Measurements from ENCODE around the gene THYN1.
"Not testable (repeated sequence)": the region's sequence is repeated elsewhere in the genome, so short reads cannot be mapped to it uniquely, and the experiment has no call there.

The THYN1 gene

DNA sequence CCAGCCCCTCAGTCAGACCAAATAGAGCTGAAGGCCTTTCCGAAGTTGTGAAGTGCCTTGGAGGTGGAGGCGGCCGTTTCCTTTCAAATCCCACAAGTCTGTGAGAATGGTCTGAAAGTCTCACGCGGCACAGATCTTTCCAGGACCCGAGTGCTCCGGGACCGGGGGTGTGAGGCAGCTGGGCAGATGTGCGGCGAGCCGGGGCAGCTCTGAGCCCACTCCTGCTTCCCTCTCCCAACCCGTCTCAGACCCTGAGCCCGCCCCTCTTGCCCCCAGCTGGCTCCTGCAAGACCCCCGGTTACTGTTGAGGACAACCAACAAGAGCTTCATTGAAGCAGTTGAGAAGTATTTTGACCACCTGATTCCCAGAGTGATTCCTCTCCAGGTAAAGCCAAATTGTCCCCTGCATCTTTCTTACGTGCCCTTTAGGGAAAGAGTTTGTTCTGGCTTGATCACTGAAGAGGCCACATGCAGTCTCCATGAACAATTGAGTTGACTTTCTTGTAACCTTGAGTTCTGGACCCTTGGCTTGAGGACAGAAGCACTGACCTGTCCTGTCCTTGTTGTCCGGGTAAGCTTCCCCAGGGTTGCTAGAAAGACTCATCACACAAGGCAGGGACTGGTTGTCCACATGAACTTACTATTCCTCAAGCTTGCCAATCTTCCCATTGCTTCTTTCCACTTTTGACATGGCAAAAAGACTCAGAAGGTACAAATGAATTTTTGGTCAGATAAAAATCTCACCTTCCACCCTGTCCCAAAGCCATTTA is 30.5 kb upstream of the THYN1 start:
- Histone ChIP-seq H3K23ac (ENCODE audit: low read length in 2 of 2) (no peak overlapping the region), H3K36me3 (ENCODE audit: control insufficient read depth in 1 of 2, insufficient read depth in 2 of 2, low read depth in 1 of 2, low read length in 2 of 2) (no peaks in the 10 kb centered on the region), H2BK5ac (ENCODE audit: low read depth, low read length, poor library complexity, severe bottlenecking) (no peak overlapping the region), H3K9me3 (ENCODE audit: control insufficient read depth, low read length) (no peaks in the 10 kb centered on the region), H2AK5ac (ENCODE audit: low read length, severe bottlenecking) (no peak overlapping the region), H3K4me2 (ENCODE audit: low read length, poor library complexity, severe bottlenecking) (no peak overlapping the region), H3K9ac (ENCODE audit: low read length) (no peak overlapping the region), H3K4me3 (ENCODE audit: insufficient read depth in 1 of 2, low read depth in 1 of 2, low read length in 2 of 2) (no peak overlapping the region), H2AFZ (ENCODE audit: low read depth, low read length) (no peak overlapping the region), H3K4me1 (ENCODE audit: control insufficient read depth, insufficient read depth, low read depth, low read length) (no peaks in the 10 kb centered on the region), H3K4ac (ENCODE audit: low read depth in 1 of 2, low read length in 2 of 2) (no peak overlapping the region), H3K18ac (ENCODE audit: low read depth in 1 of 2, low read length in 2 of 2) (no peak overlapping the region), H4K8ac (ENCODE audit: low read length) (no peak overlapping the region), H2BK12ac (ENCODE audit: low read length in 2 of 2) (no peak overlapping the region), H2BK15ac (ENCODE audit: low read depth, poor library complexity, severe bottlenecking) (no peak overlapping the region), H3K27me3 (ENCODE audit: control insufficient read depth in 1 of 2, insufficient read depth in 1 of 2, low read length in 2 of 2) (peaks cover 1 to 25% of the 10 kb centered on the region in 2 experiments), H3K27ac (ENCODE audit: low read length, poor library complexity, severe bottlenecking) (no peak overlapping the region), H2BK120ac (ENCODE audit: low read depth, low read length) (no peak overlapping the region), H3K14ac (ENCODE audit: low read length in 2 of 2) (no peak overlapping the region), H4K91ac (ENCODE audit: low read length) (no peak overlapping the region), H3K79me1 (replicated peaks; ENCODE audit: low read length, poor library complexity, severe bottlenecking) (no peaks in the 10 kb centered on the region)
- 89% methylated on average over 16 of the region's 16 CpGs for WGBS
- no peak for DNase-seq

DNA sequence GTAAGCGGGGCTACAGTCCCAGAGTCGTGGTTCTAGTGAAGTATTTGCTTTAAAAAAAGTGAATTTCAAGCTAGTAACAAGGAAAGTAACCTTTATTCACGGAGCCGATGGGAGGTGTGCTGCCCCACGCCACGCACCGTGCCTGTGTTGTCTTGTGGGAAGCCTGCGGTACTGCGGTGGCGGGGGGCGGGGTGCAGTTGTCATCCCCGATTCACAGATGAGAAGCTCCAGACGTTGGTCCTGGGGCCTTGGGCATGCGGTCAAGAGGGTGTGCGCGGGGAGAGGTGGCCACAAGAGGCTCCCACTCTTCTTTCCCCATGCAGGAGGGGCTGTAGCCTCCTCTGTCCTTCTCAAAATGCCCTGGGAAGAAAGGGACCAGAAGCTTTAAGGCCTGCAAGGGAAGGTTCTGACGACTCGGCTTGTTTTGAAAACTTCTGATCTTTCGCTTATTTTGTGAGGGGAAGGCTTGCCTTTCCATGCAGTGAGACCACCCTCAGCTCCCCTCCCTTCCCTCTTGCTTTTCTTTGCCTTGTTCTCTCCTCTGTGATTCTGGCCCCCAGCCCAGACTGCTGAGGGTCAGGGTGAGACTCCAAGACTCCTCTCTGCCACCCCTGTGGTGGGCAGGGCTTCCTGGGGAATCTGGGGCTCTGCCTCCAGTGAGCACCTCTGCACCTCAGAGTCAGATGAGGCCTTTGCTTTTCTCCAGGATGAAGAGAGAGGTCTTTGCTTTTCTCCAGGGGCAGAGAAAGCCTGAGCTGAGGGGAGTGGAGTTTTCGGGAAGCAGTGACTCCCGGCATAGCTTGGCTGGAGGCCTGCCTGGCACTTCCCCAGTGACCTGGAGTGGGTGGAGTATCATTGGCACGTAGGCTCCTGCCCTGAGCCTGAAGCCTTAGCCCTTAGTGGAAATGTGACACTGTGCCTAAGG is 29.2 kb upstream of the THYN1 start:
- Histone ChIP-seq H3K27ac (ENCODE audit: low read length, poor library complexity, severe bottlenecking) (no peak overlapping the region), H3K4me3 (ENCODE audit: insufficient read depth in 1 of 2, low read depth in 1 of 2, low read length in 2 of 2) (no peak overlapping the region), H2AFZ (ENCODE audit: low read depth, low read length) (no peak overlapping the region), H3K14ac (ENCODE audit: low read length in 2 of 2) (no peak overlapping the region), H3K9ac (ENCODE audit: low read length) (no peak overlapping the region), H2BK15ac (ENCODE audit: low read depth, poor library complexity, severe bottlenecking) (no peak overlapping the region), H3K9me3 (ENCODE audit: control insufficient read depth, low read length) (no peaks in the 10 kb centered on the region), H3K18ac (ENCODE audit: low read depth in 1 of 2, low read length in 2 of 2) (no peak overlapping the region), H3K27me3 (ENCODE audit: control insufficient read depth in 1 of 2, insufficient read depth in 1 of 2, low read length in 2 of 2) (peaks cover 14 to 31% of the 10 kb centered on the region in 2 experiments), H3K23ac (ENCODE audit: low read length in 2 of 2) (no peak overlapping the region), H3K79me1 (replicated peaks; ENCODE audit: low read length, poor library complexity, severe bottlenecking) (no peaks in the 10 kb centered on the region), H2AK5ac (ENCODE audit: low read length, severe bottlenecking) (no peak overlapping the region), H3K4ac (ENCODE audit: low read depth in 1 of 2, low read length in 2 of 2) (no peak overlapping the region), H4K91ac (ENCODE audit: low read length) (no peak overlapping the region), H3K4me2 (ENCODE audit: low read length, poor library complexity, severe bottlenecking) (no peak overlapping the region), H2BK120ac (ENCODE audit: low read depth, low read length) (no peak overlapping the region), H2BK5ac (ENCODE audit: low read depth, low read length, poor library complexity, severe bottlenecking) (no peak overlapping the region), H4K8ac (ENCODE audit: low read length) (no peak overlapping the region), H3K36me3 (ENCODE audit: control insufficient read depth in 1 of 2, insufficient read depth in 2 of 2, low read depth in 1 of 2, low read length in 2 of 2) (no peaks in the 10 kb centered on the region), H3K4me1 (ENCODE audit: control insufficient read depth, insufficient read depth, low read depth, low read length) (no peaks in the 10 kb centered on the region), H2BK12ac (ENCODE audit: low read length in 2 of 2) (no peak overlapping the region)
- 91% methylated on average over 22 of the region's 22 CpGs for WGBS
- DNase-seq: no peak

DNA sequence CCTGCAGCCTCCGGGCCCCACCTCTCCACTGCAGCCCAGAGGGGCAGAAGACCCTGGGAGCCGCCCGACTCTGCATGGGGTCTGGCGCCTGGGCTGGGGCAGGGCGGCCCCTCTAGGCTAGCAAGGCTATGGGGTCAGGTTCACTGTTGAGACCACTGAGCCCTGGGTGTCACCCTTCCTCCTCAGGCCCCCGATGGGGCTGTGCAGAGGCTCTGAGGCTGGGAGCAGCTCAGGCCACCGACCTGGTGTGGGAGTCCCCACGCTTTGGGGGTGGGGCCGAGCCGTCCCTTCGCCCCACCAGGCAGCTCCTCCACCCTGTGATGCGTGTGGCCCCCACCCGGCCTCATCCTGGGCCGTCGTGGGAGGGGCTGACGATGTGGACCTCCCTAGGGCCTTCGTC is 28.5 kb upstream of the THYN1 start:
- not testable (repeated sequence) for H2BK5ac ChIP-seq (ENCODE audit: low read depth, low read length, poor library complexity, severe bottlenecking); H3K14ac ChIP-seq (ENCODE audit: low read length in 2 of 2); H3K36me3 ChIP-seq (ENCODE audit: control insufficient read depth in 1 of 2, insufficient read depth in 2 of 2, low read depth in 1 of 2, low read length in 2 of 2); H3K4me3 ChIP-seq (ENCODE audit: insufficient read depth in 1 of 2, low read depth in 1 of 2, low read length in 2 of 2); H2BK15ac ChIP-seq (ENCODE audit: low read depth, poor library complexity, severe bottlenecking); H3K9me3 ChIP-seq (ENCODE audit: control insufficient read depth, low read length); H2BK120ac ChIP-seq (ENCODE audit: low read depth, low read length); H3K23ac ChIP-seq (ENCODE audit: low read length in 2 of 2); H3K18ac ChIP-seq (ENCODE audit: low read depth in 1 of 2, low read length in 2 of 2); DNase-seq; H3K9ac ChIP-seq (ENCODE audit: low read length); H3K4me2 ChIP-seq (ENCODE audit: low read length, poor library complexity, severe bottlenecking); H4K91ac ChIP-seq (ENCODE audit: low read length); H3K27ac ChIP-seq (ENCODE audit: low read length, poor library complexity, severe bottlenecking); H3K4me1 ChIP-seq (ENCODE audit: control insufficient read depth, insufficient read depth, low read depth, low read length); H3K79me1 ChIP-seq (replicated peaks; ENCODE audit: low read length, poor library complexity, severe bottlenecking); H2AK5ac ChIP-seq (ENCODE audit: low read length, severe bottlenecking); H2BK12ac ChIP-seq (ENCODE audit: low read length in 2 of 2); H2AFZ ChIP-seq (ENCODE audit: low read depth, low read length); H4K8ac ChIP-seq (ENCODE audit: low read length); H3K4ac ChIP-seq (ENCODE audit: low read depth in 1 of 2, low read length in 2 of 2)
- peaks cover 21 to 38% of the 10 kb centered on the region in 2 experiments for H3K27me3 ChIP-seq (ENCODE audit: control insufficient read depth in 1 of 2, insufficient read depth in 1 of 2, low read length in 2 of 2)
- 93% methylated on average over 7 of the region's 17 CpGs for WGBS

DNA sequence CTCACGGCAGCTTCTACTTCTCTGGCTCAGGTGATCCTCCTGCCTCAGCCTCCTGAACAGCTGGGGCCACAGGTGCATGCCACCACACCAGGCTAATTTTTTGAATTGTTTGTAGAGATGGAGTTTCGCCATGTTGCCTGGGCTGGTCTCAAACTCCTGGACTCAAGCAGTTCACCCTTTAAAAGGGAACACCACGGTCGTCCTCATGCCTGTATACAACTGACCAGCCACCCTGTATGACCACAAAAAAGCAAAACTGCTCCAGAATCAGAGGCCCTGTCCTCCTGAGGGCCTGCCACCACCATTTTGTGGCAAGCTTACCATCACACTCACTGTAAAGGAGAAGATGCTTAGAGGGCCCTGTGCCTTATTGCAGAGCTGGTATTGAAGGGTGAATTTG is 25.2 kb upstream of the THYN1 start:
- Histone ChIP-seq H3K79me1 (replicated peaks; ENCODE audit: low read length, poor library complexity, severe bottlenecking) (no peaks in the 10 kb centered on the region), H3K23ac (ENCODE audit: low read length in 2 of 2) (no peak overlapping the region), H3K18ac (ENCODE audit: low read depth in 1 of 2, low read length in 2 of 2) (no peak overlapping the region), H3K27me3 (ENCODE audit: control insufficient read depth in 1 of 2, insufficient read depth in 1 of 2, low read length in 2 of 2) (peaks cover 45 to 63% of the 10 kb centered on the region in 2 experiments), H3K14ac (ENCODE audit: low read length in 2 of 2) (no peak overlapping the region), H2BK120ac (ENCODE audit: low read depth, low read length) (no peak overlapping the region), H2AK5ac (ENCODE audit: low read length, severe bottlenecking) (no peak overlapping the region), H2AFZ (ENCODE audit: low read depth, low read length) (no peak overlapping the region), H3K4ac (ENCODE audit: low read depth in 1 of 2, low read length in 2 of 2) (no peak overlapping the region), H2BK12ac (ENCODE audit: low read length in 2 of 2) (no peak overlapping the region), H3K9ac (ENCODE audit: low read length) (no peak overlapping the region), H2BK5ac (ENCODE audit: low read depth, low read length, poor library complexity, severe bottlenecking) (no peak overlapping the region), H3K9me3 (ENCODE audit: control insufficient read depth, low read length) (no peaks in the 10 kb centered on the region), H3K4me1 (ENCODE audit: control insufficient read depth, insufficient read depth, low read depth, low read length) (peaks cover 17% of the 10 kb centered on the region), H3K4me3 (ENCODE audit: insufficient read depth in 1 of 2, low read depth in 1 of 2, low read length in 2 of 2) (no peak overlapping the region), H3K27ac (ENCODE audit: low read length, poor library complexity, severe bottlenecking) (no peak overlapping the region), H4K91ac (ENCODE audit: low read length) (no peak overlapping the region), H2BK15ac (ENCODE audit: low read depth, poor library complexity, severe bottlenecking) (no peak overlapping the region), H3K36me3 (ENCODE audit: control insufficient read depth in 1 of 2, insufficient read depth in 2 of 2, low read depth in 1 of 2, low read length in 2 of 2) (no peaks in the 10 kb centered on the region), H4K8ac (ENCODE audit: low read length) (no peak overlapping the region), H3K4me2 (ENCODE audit: low read length, poor library complexity, severe bottlenecking) (no peak overlapping the region)
- WGBS: 81% methylated on average over 4 of the region's 4 CpGs
- no peak for DNase-seq

Measured in mesenchymal stem cell (in vitro differentiated cells and primary cell).